OCI-LY1 (cell line): ENCODE data around the gene PRXL2B.

Experiments used
- CTCF ChIP-seq: fragments of 200-600 bp; sonication (generic), shearing (Covaris generic); IDR thresholded peaks from 2 replicates; pipeline ENCODE4 v1.5.1; 2017; ENCODE audit warnings: mild to moderate bottlenecking, antibody characterized with exemption, low read length, moderate library complexity, mixed read lengths
- EZH2 ChIP-seq: fragments of 200-600 bp; sonication (generic), shearing (Covaris generic); IDR thresholded peaks from 2 replicates; pipeline ENCODE4 v1.8.0; 2017; ENCODE audit warnings: borderline replicate concordance, mixed run types, mild to moderate bottlenecking, antibody characterized with exemption, low read length, moderate library complexity, mixed read lengths

GRCh38 chr1:2635361-2636010 lies 48.9 kb downstream of the PRXL2B start:
- no peak for TF ChIP-seq CTCF
- TF ChIP-seq EZH2, result no peak
